EH (cell line): ENCODE data around the gene EPX.

ENCODE experiments used
- DNase-seq: peaks from one replicate; pipeline ENCODE4 v3.0.0-alpha.2; 2015; ENCODE audit warnings: low read depth

Gene EPX

DNA sequence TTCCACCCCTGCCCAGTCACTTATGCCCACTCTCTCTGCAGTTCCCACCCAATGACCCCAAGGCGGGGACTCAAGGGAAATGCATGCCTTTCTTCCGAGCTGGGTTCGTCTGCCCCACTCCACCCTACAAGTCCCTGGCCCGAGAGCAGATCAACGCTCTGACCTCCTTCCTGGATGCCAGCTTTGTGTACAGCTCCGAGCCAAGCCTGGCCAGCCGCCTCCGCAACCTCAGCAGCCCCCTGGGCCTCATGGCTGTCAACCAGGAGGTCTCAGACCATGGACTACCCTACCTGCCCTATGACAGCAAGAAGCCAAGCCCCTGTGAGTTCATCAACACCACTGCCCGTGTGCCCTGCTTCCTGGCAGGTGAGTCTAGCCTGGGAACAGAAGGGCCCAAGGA is 59.6 kb downstream of the EPX start:
- no peak for DNase-seq

DNA sequence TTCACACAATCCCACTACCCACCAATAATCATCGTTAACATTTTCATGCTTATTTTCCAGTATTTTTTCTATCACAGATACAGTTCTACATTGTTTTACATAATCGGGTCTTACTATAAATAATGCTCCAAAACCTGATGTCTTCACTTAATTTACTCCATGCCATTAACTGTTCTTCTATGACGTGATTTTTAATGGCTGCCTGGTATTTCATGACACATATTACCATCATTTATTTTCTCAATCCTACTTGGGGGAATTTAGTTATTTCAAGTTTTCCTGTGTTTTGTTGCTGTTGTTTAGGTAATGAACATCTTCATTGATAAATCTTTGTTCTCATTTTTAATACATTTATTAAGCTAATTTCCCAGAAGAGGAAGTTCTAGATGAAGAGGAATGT is 60.6 kb downstream of the EPX start:
- no peak for DNase-seq
